Smooth muscle cell (in vitro differentiated cells): Measurements from ENCODE around the gene SIPA1L3. TPM values are rescaled to one million over a fixed set of nuclear protein-coding genes. Genes with fewer than 3 reads are reported as not detected.

Experiments used
- DNase-seq: peaks from one replicate; lab custom pipeline; 2025; ENCODE audit not compliant: unreplicated experiment; lab: John Stamatoyannopoulos, UW
- H2AFZ ChIP-seq: fragments of 200-600 bp; sonication (generic); 2 replicates; pipeline ENCODE4 v1.6.0; 2016; ENCODE audit warnings: antibody characterized with exemption, low read depth, mild to moderate bottlenecking
- H3F3A ChIP-seq: fragments of 200-600 bp; sonication (generic); 2 replicates; pipeline ENCODE4 v1.6.0; 2017; ENCODE audit warnings: antibody characterized with exemption, low read depth
- H3K27ac ChIP-seq: fragments of 200-600 bp; sonication (generic); 2 replicates; pipeline ENCODE4 v1.5.1; 2016; ENCODE audit warnings: low read depth, mild to moderate bottlenecking
- H3K27me3 ChIP-seq: fragments of 200-600 bp; sonication (generic); 2 replicates; pipeline ENCODE4 v1.6.1; 2016; ENCODE audit warnings: low read depth, mild to moderate bottlenecking
- H3K36me3 ChIP-seq: fragments of 200-600 bp; sonication (generic); 2 replicates; pipeline ENCODE4 v1.5.1; 2016; ENCODE audit warnings: low read depth
- H3K4me1 ChIP-seq: fragments of 200-600 bp; sonication (generic); 2 replicates; pipeline ENCODE4 v1.5.1; 2016; ENCODE audit warnings: low read depth
- H3K4me2 ChIP-seq: fragments of 200-600 bp; sonication (generic); 2 replicates; pipeline ENCODE4 v1.6.0; 2016; ENCODE audit warnings: mild to moderate bottlenecking
- H3K4me3 ChIP-seq: fragments of 200-600 bp; sonication (generic); 2 replicates; pipeline ENCODE4 v1.5.1; 2016; ENCODE audit warnings: mild to moderate bottlenecking
- H3K79me2 ChIP-seq: fragments of 200-600 bp; sonication (generic); 2 replicates; pipeline ENCODE4 v1.6.0; 2016; ENCODE audit warnings: low read depth, mild to moderate bottlenecking
- H3K9ac ChIP-seq: fragments of 200-600 bp; sonication (generic); 2 replicates; pipeline ENCODE4 v1.6.0; 2016; ENCODE audit warnings: low read depth
- H3K9me3 ChIP-seq: fragments of 200-600 bp; sonication (generic); replicated peaks from 2 replicates; pipeline ENCODE4 v1.5.1; 2016; ENCODE audit warnings: low read depth
- H4K20me1 ChIP-seq: fragments of 200-600 bp; sonication (generic); 2 replicates; pipeline ENCODE4 v1.6.0; 2016; ENCODE audit warnings: low read depth
- CTCF ChIP-seq: fragments of 200-600 bp; sonication (generic); IDR thresholded peaks from 2 replicates; pipeline ENCODE4 v1.5.1; 2017; ENCODE audit warnings: borderline replicate concordance, mild to moderate bottlenecking, antibody characterized with exemption; ENCODE audit not compliant: insufficient read depth, poor library complexity, severe bottlenecking
- WGBS: methylation state at CpG from one replicate; pipeline ENCODE4 v1.1.7; 2016; ENCODE audit warnings: low lambda C conversion rate; 5-methylcytosine and 5-hydroxymethylcytosine counted together
- polyA plus RNA-seq: library from polyadenylated mRNA; unstranded; fragments of >200 nt; fragmentation: Nextera tagmentation; extraction: Ambion mirVana; gene quantifications from 2 replicates; pipeline ENCODE4 v1.2.1, GENCODE V29; 2016
- total RNA-seq: library from RNA; depleted of rRNA; stranded (reverse); fragments of >200 nt; gene quantifications from 2 replicates; pipeline ENCODE4 v1.2.3, GENCODE V29; 2014

SIPA1L3 gene
- total and polyA plus RNA-seq, 2 experiments from 2014 or later, result 6.5 to 7.6 TPM

GRCh38 chr19:38151242-38151641, 244.2 kb downstream of the SIPA1L3 start:
- Histone ChIP-seq H3K4me3 (no peak overlapping the region), H2AFZ (no peak overlapping the region), H3K27ac (no peak overlapping the region), H3K36me3 (no peaks in the 10 kb centered on the region), H3K4me1 (no peaks in the 10 kb centered on the region), H3K9ac (no peak overlapping the region), H3F3A (no peaks in the 10 kb centered on the region), H3K4me2 (no peak overlapping the region), H3K27me3 (no peaks in the 10 kb centered on the region), H4K20me1 (no peaks in the 10 kb centered on the region), H3K79me2 (no peaks in the 10 kb centered on the region), H3K9me3 (no peaks in the 10 kb centered on the region)
- no peak for TF ChIP-seq CTCF
- no peak for DNase-seq
- 93% methylated on average over 9 of the region's 9 CpGs for WGBS

DNA sequence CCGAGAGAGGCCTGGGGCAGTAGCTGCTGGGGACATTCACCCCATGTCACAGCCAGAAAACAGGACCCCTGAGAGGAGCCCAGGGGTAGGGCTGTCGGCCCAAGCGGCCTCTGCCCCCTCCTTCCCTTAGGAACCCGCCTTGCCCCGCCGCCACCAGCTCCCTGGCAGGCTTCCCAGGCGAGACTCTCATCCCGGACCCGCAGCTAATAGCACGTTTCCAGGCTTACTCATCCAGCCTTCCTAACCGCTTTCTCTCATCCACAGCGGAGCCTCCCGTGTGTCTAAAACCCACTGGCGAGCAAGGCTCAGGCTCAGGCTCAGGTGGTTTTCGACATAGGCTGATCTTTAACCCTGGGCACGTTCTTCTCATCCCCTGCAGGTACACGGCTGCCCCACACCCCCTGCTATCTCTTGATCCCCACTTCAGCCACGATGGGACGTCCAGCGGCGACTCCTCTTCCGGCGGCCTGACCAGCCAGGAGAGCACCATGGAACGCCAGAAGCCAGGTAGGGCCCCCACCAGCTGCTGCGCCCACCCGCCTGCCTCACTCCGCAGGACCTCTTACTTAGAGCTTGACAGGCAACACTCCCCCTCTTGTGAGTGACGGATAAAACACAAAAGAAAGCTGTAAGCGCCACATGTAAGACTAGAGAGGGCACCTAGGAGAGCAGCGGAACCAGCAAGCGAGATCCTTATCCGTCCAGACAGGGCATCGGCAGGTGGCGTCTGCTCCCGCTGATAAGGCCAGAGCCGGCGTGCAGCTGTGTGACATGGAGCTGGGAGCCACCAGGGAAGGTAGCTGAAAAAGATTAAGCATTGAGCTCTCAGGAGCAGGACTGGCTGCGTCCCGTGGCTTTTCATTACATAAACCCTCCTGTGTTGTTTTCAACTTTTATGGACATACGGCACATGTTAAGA, 245.7 kb downstream of the SIPA1L3 start:
- Histone ChIP-seq H3K4me3 (no peak overlapping the region), H3K9me3 (no peaks in the 10 kb centered on the region), H4K20me1 (no peaks in the 10 kb centered on the region), H3K27me3 (no peaks in the 10 kb centered on the region), H3K9ac (no peak overlapping the region), H3K79me2 (no peaks in the 10 kb centered on the region), H3K4me1 (no peaks in the 10 kb centered on the region), H2AFZ (no peak overlapping the region), H3K27ac (no peak overlapping the region), H3K36me3 (no peaks in the 10 kb centered on the region), H3F3A (no peaks in the 10 kb centered on the region), H3K4me2 (no peak overlapping the region)
- 95% methylated on average over 40 of the region's 40 CpGs for WGBS
- DNase-seq, result no peak
- no peak for TF ChIP-seq CTCF

GRCh38 chr19:38155453-38155852, 248.4 kb downstream of the SIPA1L3 start:
- H3K36me3 ChIP-seq, result no peaks in the 10 kb centered on the region
- no peaks in the 10 kb centered on the region for H3K9me3 ChIP-seq
- no peaks in the 10 kb centered on the region for H3K79me2 ChIP-seq
- DNase-seq, result no peak
- H3K9ac ChIP-seq, result no peak overlapping the region
- no peak overlapping the region for H3K27ac ChIP-seq
- no peak overlapping the region for H3K4me3 ChIP-seq
- 91% methylated on average over 6 of the region's 6 CpGs for WGBS
- H3K4me2 ChIP-seq, result no peak overlapping the region
- no peaks in the 10 kb centered on the region for H3F3A ChIP-seq
- no peak overlapping the region for H2AFZ ChIP-seq
- TF ChIP-seq CTCF, result no peak
- no peaks in the 10 kb centered on the region for H4K20me1 ChIP-seq
- H3K4me1 ChIP-seq, result no peaks in the 10 kb centered on the region
- H3K27me3 ChIP-seq, result no peaks in the 10 kb centered on the region

GRCh38 chr19:38158730-38159129, 251.7 kb downstream of the SIPA1L3 start:
- Histone ChIP-seq H2AFZ (no peak overlapping the region), H3K36me3 (no peaks in the 10 kb centered on the region), H3F3A (no peaks in the 10 kb centered on the region), H3K79me2 (no peaks in the 10 kb centered on the region), H3K4me1 (no peaks in the 10 kb centered on the region), H3K27me3 (no peaks in the 10 kb centered on the region), H4K20me1 (no peaks in the 10 kb centered on the region), H3K9ac (no peak overlapping the region), H3K4me2 (no peak overlapping the region), H3K27ac (no peak overlapping the region), H3K4me3 (no peak overlapping the region), H3K9me3 (peaks cover 5% of the 10 kb centered on the region)
- no peak for DNase-seq
- no peak for TF ChIP-seq CTCF
- WGBS, result 95% methylated on average over 5 of the region's 5 CpGs
